Measurements from ENCODE around the gene PTH1R.

The PTH1R gene

DNA sequence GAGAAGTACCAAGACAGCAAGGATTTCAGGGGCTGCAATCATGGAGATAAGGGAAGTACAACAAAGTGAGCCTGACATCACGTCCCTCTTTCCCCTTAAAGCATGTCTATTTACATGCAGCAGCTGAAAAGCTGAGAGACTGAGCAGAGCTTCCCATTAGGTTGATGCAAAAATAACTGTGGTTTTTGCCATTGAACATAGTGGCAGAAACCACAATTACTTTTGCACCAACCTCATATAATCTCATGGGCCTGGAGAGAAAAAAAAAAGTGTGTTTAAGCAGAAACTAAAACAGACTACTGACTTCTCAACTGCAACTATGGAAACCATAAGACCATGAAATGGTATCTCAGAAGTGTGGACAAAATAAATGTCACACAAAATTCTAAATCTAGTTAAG is 50.8 kb downstream of the PTH1R start:
- peak overlapping the region; percentile 5 to 48 for H3K4me3 Mint-ChIP-seq
- H3K27me3 Mint-ChIP-seq, result no peaks in the 10 kb centered on the region
- ATAC-seq (peak; percentile 27), DNase-seq (no peak)
- peaks cover 80% of the 10 kb centered on the region for H3K4me1 Mint-ChIP-seq
- H3K27ac Mint-ChIP-seq, result peak overlapping the region in 1 of 2 donors; percentile 24
- H3K9me3 Mint-ChIP-seq, result peaks cover 0 to 12% of the 10 kb centered on the region in 2 donors

DNA sequence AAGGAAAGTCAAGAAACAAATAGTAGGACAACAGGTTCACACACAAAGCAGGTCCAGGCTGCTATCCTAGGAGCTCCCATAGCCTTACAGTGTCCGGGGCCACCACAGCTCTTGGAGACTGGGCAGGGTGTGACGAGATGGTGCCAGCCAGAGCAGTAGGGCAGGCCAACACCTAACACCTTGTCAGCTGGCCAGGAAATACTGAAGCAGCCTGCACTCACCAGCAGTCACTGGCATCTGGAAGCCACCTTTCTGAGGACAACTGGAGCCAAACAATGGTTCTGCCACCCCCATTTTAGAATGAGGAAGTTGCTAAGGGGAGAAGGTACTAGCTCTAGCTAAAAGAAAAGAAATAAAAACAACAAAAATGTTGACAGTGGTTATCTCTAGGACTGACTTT is 51.8 kb downstream of the PTH1R start:
- Mint-ChIP-seq H3K4me1 (peaks cover 85% of the 10 kb centered on the region), H3K9me3 (peaks cover 0 to 12% of the 10 kb centered on the region in 2 donors), H3K27me3 (no peaks in the 10 kb centered on the region), H3K4me3 (peak overlapping the region in 1 of 2 donors; percentile 16), H3K27ac (no peak overlapping the region)
- no peak for ATAC-seq
- no peak for DNase-seq

- Mint-ChIP-seq H3K4me1 (peaks cover 94% of the 10 kb centered on the region), H3K27ac (peak overlapping the region in 1 of 2 donors; percentile 48), H3K4me3 (no peak overlapping the region), H3K9me3 (peaks cover 0 to 12% of the 10 kb centered on the region in 2 donors), H3K27me3 (no peaks in the 10 kb centered on the region)
- ATAC-seq, result no peak
- DNase-seq, result no peak
These were observed 52.8 kb downstream of the PTH1R start for GRCh38 chr3:46930166-46930944.

DNA sequence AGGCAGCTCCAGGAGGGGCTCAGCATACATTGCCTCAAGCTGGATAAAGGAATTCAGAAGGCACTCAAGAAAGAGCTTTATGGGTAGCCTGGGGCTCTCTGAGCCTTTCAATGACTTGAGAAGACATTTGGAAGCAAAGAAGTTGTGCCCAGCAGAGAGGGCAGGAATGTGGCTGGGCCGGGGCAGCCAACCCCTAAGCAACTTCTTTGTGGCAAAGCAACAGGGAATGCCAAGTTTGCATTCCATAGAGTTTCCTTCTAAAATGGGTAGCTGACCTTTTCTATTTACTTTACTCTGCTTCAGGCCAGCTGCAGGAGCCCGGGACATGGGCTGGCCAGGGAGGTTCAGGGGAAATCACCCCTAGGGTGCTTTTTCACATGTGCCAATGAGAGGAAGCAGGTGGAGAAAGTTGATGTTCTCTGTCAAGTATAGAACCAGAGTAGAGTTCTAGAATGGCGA is 53.5 kb downstream of the PTH1R start:
- ATAC-seq, result peak; percentile 6
- H3K27me3 Mint-ChIP-seq, result no peaks in the 10 kb centered on the region
- H3K4me3 Mint-ChIP-seq, result no peak overlapping the region

DNA sequence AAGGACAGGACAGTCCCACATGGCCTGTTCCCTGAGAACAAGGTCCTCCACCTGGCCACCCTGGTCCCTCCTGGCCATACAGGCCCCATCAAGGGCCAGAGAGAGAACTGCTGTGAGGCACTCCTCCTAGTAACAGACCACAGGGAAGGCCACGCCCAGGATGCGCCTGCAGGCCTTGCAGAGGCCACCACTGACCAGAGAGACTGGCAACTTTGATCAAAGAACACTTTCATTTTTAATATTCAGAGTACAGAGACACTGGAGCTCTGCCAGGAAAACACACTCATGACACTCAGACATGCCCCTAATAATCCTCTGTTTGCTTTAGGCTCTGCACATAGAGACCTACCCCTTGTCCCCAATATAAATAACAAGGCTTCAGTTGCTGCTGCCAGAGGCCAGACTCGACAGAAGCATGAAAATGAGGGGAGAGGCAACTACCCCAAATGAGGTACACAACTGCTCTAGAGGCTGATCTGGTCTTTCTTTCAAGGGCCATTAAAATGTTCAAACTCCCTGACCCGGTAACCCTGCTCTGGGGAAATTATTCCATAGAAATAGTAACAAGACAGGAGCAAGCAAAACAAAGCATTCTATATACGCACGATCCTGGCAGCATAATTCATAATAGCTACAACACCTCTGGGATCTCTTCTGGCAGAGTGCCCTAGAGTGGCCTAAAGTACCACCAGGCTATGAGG is 54.3 kb downstream of the PTH1R start:
- Mint-ChIP-seq H3K9me3 (peaks cover 0 to 12% of the 10 kb centered on the region in 2 donors), H3K4me3 (peak overlapping the region in 1 of 2 donors; percentile 36), H3K4me1 (peaks cover 94% of the 10 kb centered on the region), H3K27ac (peak overlapping the region; percentile 88), H3K27me3 (no peaks in the 10 kb centered on the region)
- no peak for DNase-seq
- peak; percentile 55 for ATAC-seq

More for the DNA sequence above, 53.5 kb downstream of the PTH1R start:
- Mint-ChIP-seq H3K4me1 (peaks cover 94% of the 10 kb centered on the region), H3K9me3 (peaks cover 0 to 12% of the 10 kb centered on the region in 2 donors), H3K27ac (peak overlapping the region; percentile 19 to 77)
- DNase-seq, result no peak

DNA sequence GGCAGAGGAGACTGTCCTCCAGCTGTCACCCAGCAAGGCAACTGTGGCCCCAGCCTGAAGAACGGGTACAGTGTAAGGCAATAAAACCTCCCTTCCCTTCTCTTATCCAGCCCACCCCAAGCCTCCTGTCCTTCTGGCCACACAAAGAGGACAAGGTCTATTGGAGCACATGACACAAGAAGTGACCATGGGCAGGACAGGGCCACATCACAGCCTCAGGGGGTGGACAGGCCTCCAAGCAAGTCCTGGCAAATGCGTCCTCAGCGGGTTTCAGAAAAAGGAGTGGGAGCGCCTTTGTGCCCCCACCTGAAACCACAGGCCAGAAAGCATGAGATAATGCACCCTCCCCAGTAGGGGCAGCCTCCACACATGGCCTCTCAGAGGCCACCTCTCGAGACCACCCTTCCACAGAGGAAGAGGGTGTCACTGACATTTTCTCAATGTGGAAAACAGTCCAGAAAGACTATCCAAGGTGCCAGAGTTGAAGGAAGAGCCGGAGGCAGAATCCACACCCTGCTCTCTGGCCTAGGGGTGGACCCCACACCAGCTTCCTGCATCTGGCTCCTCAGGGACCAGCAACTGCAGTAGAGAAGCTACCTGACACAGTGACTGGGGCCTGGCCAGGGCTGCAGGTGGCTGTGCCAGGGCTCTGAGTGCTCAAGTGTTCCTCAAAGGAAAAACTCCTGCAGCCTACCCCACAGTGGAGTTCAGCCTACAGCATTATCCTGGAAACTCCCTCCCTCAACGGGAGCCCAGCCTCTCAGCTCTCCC is 55.1 kb downstream of the PTH1R start:
- H3K4me3 Mint-ChIP-seq, result no peak overlapping the region

DNA sequence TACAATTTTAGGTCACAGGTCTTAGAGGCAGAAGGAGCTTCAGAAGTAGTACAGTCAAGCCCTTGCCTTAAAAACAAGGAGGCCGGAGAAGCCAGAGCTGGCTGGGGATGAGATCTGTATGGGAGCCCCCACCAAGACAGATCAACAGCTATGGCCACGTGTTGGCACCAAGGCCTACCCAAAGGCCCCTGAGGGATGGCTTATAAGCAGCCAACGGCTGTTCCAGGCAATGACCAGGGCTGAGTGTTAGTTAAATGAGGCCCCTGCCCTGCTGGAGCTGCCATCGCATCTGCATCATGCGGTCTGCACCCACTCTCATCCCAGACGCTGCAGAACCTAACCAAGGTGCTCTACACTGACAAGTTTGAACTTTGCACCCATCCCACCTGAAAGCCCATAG is 55.7 kb downstream of the PTH1R start:
- no peak overlapping the region for H3K4me3 Mint-ChIP-seq
- H3K4me1 Mint-ChIP-seq, result peaks cover 86% of the 10 kb centered on the region
- peaks cover 0 to 12% of the 10 kb centered on the region in 2 donors for H3K9me3 Mint-ChIP-seq
- no peaks in the 10 kb centered on the region for H3K27me3 Mint-ChIP-seq
- no peak for DNase-seq
- no peak for ATAC-seq
- peak overlapping the region in 1 of 2 donors; percentile 66 for H3K27ac Mint-ChIP-seq

More for the DNA sequence above, 55.1 kb downstream of the PTH1R start:
- ATAC-seq (no peak), DNase-seq (no peak)
- no peaks in the 10 kb centered on the region for H3K27me3 Mint-ChIP-seq
- peaks cover 89% of the 10 kb centered on the region for H3K4me1 Mint-ChIP-seq
- H3K27ac Mint-ChIP-seq, result peak overlapping the region; percentile 66 to 88
- peaks cover 0 to 12% of the 10 kb centered on the region in 2 donors for H3K9me3 Mint-ChIP-seq

DNA sequence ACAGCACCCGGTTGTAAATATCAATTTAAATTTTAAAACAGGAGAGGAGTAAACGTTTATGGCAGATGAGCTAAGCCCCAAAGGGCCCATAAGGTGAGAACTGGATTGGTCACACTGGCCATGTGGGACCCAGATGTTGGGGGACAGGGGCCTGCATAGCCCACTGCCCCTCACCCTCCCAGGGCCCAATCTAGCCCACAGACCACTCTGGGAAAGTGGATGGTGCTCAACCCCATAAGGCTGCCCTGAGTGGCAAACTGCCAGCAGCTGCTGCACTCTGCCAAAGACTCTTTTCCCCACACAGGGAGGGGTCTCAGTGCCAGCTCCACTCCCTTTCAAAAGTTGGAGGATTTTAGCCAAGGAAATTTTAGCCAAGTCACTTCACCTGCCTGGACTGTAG is 56.6 kb downstream of the PTH1R start:
- no peaks in the 10 kb centered on the region for H3K27me3 Mint-ChIP-seq
- no peak overlapping the region for H3K4me3 Mint-ChIP-seq
- no peak overlapping the region for H3K27ac Mint-ChIP-seq
- peaks cover 82% of the 10 kb centered on the region for H3K4me1 Mint-ChIP-seq
- peaks cover 0 to 4% of the 10 kb centered on the region in 2 donors for H3K9me3 Mint-ChIP-seq
- no peak for DNase-seq
- ATAC-seq, result no peak

DNA sequence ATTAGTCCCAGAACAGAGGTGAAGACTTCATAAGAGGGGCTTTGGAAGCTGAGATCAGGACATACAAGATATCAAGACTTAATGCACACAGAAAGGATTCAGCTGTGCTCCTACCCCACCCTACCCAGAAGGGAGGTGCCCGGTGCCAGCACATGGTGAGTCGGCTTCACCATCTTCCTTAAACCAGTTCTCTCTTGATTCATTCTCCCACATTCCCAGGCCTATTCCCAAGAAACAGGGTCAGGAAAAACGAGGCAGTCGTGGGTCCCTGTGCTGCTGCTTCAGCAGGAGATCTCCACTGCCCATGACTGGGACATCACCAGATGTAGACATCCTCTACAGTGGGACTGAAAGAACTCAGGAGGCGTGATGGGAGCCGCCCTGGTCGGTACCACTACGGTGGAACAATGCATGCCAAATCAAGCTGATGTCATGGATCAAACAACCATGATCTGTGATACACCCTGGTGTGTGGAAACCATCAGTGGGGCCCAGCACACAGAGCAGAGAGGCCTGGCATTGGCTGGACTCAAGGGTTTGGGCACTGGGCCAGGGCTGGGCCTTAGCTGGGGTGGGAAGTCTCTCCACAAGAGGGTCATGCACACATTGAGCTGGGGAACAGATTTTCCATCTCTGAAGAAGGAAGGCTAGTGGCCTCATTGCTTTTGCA is 57.1 kb downstream of the PTH1R start:
- ATAC-seq, result no peak
- Mint-ChIP-seq H3K9me3 (no peaks in the 10 kb centered on the region), H3K4me1 (peaks cover 82% of the 10 kb centered on the region), H3K4me3 (no peak overlapping the region), H3K27ac (no peak overlapping the region), H3K27me3 (no peaks in the 10 kb centered on the region)
- DNase-seq, result no peak

- ATAC-seq (no peak), DNase-seq (no peak)
- H3K27ac Mint-ChIP-seq, result peak overlapping the region in 1 of 2 donors; percentile 82
- H3K4me1 Mint-ChIP-seq, result peaks cover 87% of the 10 kb centered on the region
- no peak overlapping the region for H3K4me3 Mint-ChIP-seq
- no peaks in the 10 kb centered on the region for H3K9me3 Mint-ChIP-seq
- no peaks in the 10 kb centered on the region for H3K27me3 Mint-ChIP-seq
These were observed 57.8 kb downstream of the PTH1R start for GRCh38 chr3:46935168-46935858.

DNA sequence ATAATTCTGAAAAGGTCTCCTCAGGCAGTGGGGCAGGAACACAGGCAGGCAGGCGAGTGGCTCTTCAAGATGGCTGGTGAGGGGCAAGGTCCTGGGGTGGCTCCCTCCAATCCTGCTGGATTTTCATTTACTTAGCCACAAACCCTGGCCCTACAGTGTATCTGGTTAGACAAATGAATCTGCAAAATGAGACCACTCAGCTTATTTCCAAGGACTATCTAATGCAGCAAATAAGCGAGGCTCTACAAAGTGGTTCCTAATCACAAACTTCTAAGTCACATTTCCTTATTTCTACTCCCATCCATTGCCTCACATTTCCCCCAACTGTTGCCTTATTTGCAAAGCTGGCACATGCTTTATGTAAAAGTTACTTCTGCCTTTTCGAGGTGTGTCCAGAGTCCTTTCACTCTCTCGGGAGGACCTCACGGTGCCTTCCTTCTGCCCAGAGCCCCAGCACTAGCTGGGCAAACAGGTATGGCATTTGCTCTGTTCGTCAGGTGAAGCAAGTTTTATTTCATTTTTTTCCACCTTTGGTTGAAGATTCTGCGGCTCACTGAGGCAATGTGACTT is 58.6 kb downstream of the PTH1R start:
- ATAC-seq (no peak), DNase-seq (no peak)
- peak overlapping the region in 1 of 2 donors; percentile 82 for H3K27ac Mint-ChIP-seq
- H3K27me3 Mint-ChIP-seq, result no peaks in the 10 kb centered on the region
- peaks cover 84% of the 10 kb centered on the region for H3K4me1 Mint-ChIP-seq
- no peak overlapping the region for H3K4me3 Mint-ChIP-seq
- H3K9me3 Mint-ChIP-seq, result no peaks in the 10 kb centered on the region

GRCh38 chr3:46936733-46937250 is 59.3 kb downstream of the PTH1R start:
- DNase-seq (no peak), ATAC-seq (no peak)
- no peaks in the 10 kb centered on the region for H3K27me3 Mint-ChIP-seq
- H3K27ac Mint-ChIP-seq, result peak overlapping the region; percentile 45 to 57
- H3K4me1 Mint-ChIP-seq, result peaks cover 77% of the 10 kb centered on the region
- H3K4me3 Mint-ChIP-seq, result no peak overlapping the region
- no peaks in the 10 kb centered on the region for H3K9me3 Mint-ChIP-seq

GRCh38 chr3:46938118-46938517 is 60.6 kb downstream of the PTH1R start:
- DNase-seq (no peak), ATAC-seq (no peak)
- Mint-ChIP-seq H3K27ac (peak overlapping the region in 1 of 2 donors; percentile 61), H3K27me3 (no peaks in the 10 kb centered on the region), H3K4me3 (no peak overlapping the region), H3K9me3 (no peaks in the 10 kb centered on the region), H3K4me1 (peaks cover 75% of the 10 kb centered on the region)

Measured in stimulated activated naive CD8-positive, alpha-beta T cell treated with anti-CD3 and anti-CD28 coated beads, Interleukin-15, amount 100 ng/mL, for 72 hours (primary cell).